ENCODE measurements around the gene PLXNA4.

The PLXNA4 gene

GRCh38 chr7:132402096-132402495 is 174.2 kb downstream of the PLXNA4 start:
- Histone ChIP-seq H3K9me3 (ENCODE audit: control insufficient read depth, low read length) (no peaks in the 10 kb centered on the region), H3K4me1 (ENCODE audit: control insufficient read depth, insufficient read depth, low read length) (no peaks in the 10 kb centered on the region), H3K27me3 (ENCODE audit: control insufficient read depth, insufficient read depth, low read length, poor library complexity, severe bottlenecking) (no peaks in the 10 kb centered on the region), H3K4me3 (ENCODE audit: insufficient read depth, low read depth, low read length) (no peak overlapping the region), H3K36me3 (ENCODE audit: control insufficient read depth, insufficient read depth, low read length) (no peaks in the 10 kb centered on the region), H3K27ac (ENCODE audit: insufficient read depth, low read depth, low read length, poor library complexity, severe bottlenecking) (no peak overlapping the region)
- 90 to 97% methylated on average over 5 of the region's 5 CpGs for WGBS, 2 experiments

- 77 to 81% methylated on average over 10 of the region's 10 CpGs for WGBS, 2 experiments
- Histone ChIP-seq H3K4me3 (ENCODE audit: insufficient read depth, low read depth, low read length) (no peak overlapping the region), H3K36me3 (ENCODE audit: control insufficient read depth, insufficient read depth, low read length) (no peaks in the 10 kb centered on the region), H3K4me1 (ENCODE audit: control insufficient read depth, insufficient read depth, low read length) (no peaks in the 10 kb centered on the region), H3K27ac (ENCODE audit: insufficient read depth, low read depth, low read length, poor library complexity, severe bottlenecking) (no peak overlapping the region), H3K9me3 (ENCODE audit: control insufficient read depth, low read length) (no peaks in the 10 kb centered on the region), H3K27me3 (ENCODE audit: control insufficient read depth, insufficient read depth, low read length, poor library complexity, severe bottlenecking) (no peaks in the 10 kb centered on the region)
Measured at GRCh38 chr7:132400561-132401142, 175.6 kb downstream of the PLXNA4 start.

GRCh38 chr7:132399367-132399766 is 176.9 kb downstream of the PLXNA4 start:
- Histone ChIP-seq H3K27me3 (ENCODE audit: control insufficient read depth, insufficient read depth, low read length, poor library complexity, severe bottlenecking) (no peaks in the 10 kb centered on the region), H3K4me1 (ENCODE audit: control insufficient read depth, insufficient read depth, low read length) (no peaks in the 10 kb centered on the region), H3K36me3 (ENCODE audit: control insufficient read depth, insufficient read depth, low read length) (no peaks in the 10 kb centered on the region), H3K9me3 (ENCODE audit: control insufficient read depth, low read length) (no peaks in the 10 kb centered on the region), H3K27ac (ENCODE audit: insufficient read depth, low read depth, low read length, poor library complexity, severe bottlenecking) (no peak overlapping the region), H3K4me3 (ENCODE audit: insufficient read depth, low read depth, low read length) (no peak overlapping the region)
- WGBS, 2 experiments, result 95 to 96% methylated on average over 4 of the region's 4 CpGs

GRCh38 chr7:132398253-132398925 is 177.9 kb downstream of the PLXNA4 start:
- no peaks in the 10 kb centered on the region for H3K4me1 ChIP-seq (ENCODE audit: control insufficient read depth, insufficient read depth, low read length)
- H3K27ac ChIP-seq (ENCODE audit: insufficient read depth, low read depth, low read length, poor library complexity, severe bottlenecking), result no peak overlapping the region
- no peaks in the 10 kb centered on the region for H3K9me3 ChIP-seq (ENCODE audit: control insufficient read depth, low read length)
- 89 to 90% methylated on average over 14 of the region's 14 CpGs for WGBS, 2 experiments
- H3K36me3 ChIP-seq (ENCODE audit: control insufficient read depth, insufficient read depth, low read length), result no peaks in the 10 kb centered on the region
- no peaks in the 10 kb centered on the region for H3K27me3 ChIP-seq (ENCODE audit: control insufficient read depth, insufficient read depth, low read length, poor library complexity, severe bottlenecking)
- H3K4me3 ChIP-seq (ENCODE audit: insufficient read depth, low read depth, low read length), result no peak overlapping the region

- Histone ChIP-seq H3K36me3 (ENCODE audit: control insufficient read depth, insufficient read depth, low read length) (no peaks in the 10 kb centered on the region), H3K4me1 (ENCODE audit: control insufficient read depth, insufficient read depth, low read length) (no peaks in the 10 kb centered on the region), H3K27ac (ENCODE audit: insufficient read depth, low read depth, low read length, poor library complexity, severe bottlenecking) (no peak overlapping the region), H3K9me3 (ENCODE audit: control insufficient read depth, low read length) (no peaks in the 10 kb centered on the region), H3K27me3 (ENCODE audit: control insufficient read depth, insufficient read depth, low read length, poor library complexity, severe bottlenecking) (no peaks in the 10 kb centered on the region), H3K4me3 (ENCODE audit: insufficient read depth, low read depth, low read length) (no peak overlapping the region)
- 94 to 96% methylated on average over 5 of the region's 5 CpGs for WGBS, 2 experiments
Measured at GRCh38 chr7:132397070-132397469, 179.2 kb downstream of the PLXNA4 start.

GRCh38 chr7:132395361-132395760 is 180.9 kb downstream of the PLXNA4 start:
- H3K4me3 ChIP-seq (ENCODE audit: insufficient read depth, low read depth, low read length), result no peak overlapping the region
- no peaks in the 10 kb centered on the region for H3K9me3 ChIP-seq (ENCODE audit: control insufficient read depth, low read length)
- no peaks in the 10 kb centered on the region for H3K4me1 ChIP-seq (ENCODE audit: control insufficient read depth, insufficient read depth, low read length)
- no peak overlapping the region for H3K27ac ChIP-seq (ENCODE audit: insufficient read depth, low read depth, low read length, poor library complexity, severe bottlenecking)
- no peaks in the 10 kb centered on the region for H3K27me3 ChIP-seq (ENCODE audit: control insufficient read depth, insufficient read depth, low read length, poor library complexity, severe bottlenecking)
- H3K36me3 ChIP-seq (ENCODE audit: control insufficient read depth, insufficient read depth, low read length), result no peaks in the 10 kb centered on the region
- 89 to 91% methylated on average over 4 of the region's 4 CpGs for WGBS, 2 experiments

GRCh38 chr7:132394283-132395198 is 181.7 kb downstream of the PLXNA4 start:
- 93 to 94% methylated on average over 7 of the region's 7 CpGs for WGBS, 2 experiments
- Histone ChIP-seq H3K27me3 (ENCODE audit: control insufficient read depth, insufficient read depth, low read length, poor library complexity, severe bottlenecking) (no peaks in the 10 kb centered on the region), H3K27ac (ENCODE audit: insufficient read depth, low read depth, low read length, poor library complexity, severe bottlenecking) (no peak overlapping the region), H3K36me3 (ENCODE audit: control insufficient read depth, insufficient read depth, low read length) (no peaks in the 10 kb centered on the region), H3K9me3 (ENCODE audit: control insufficient read depth, low read length) (no peaks in the 10 kb centered on the region), H3K4me3 (ENCODE audit: insufficient read depth, low read depth, low read length) (no peak overlapping the region), H3K4me1 (ENCODE audit: control insufficient read depth, insufficient read depth, low read length) (no peaks in the 10 kb centered on the region)

- 83 to 86% methylated on average over 8 of the region's 9 CpGs for WGBS, 2 experiments
- Histone ChIP-seq H3K4me3 (ENCODE audit: insufficient read depth, low read depth, low read length) (no peak overlapping the region), H3K4me1 (ENCODE audit: control insufficient read depth, insufficient read depth, low read length) (no peaks in the 10 kb centered on the region), H3K9me3 (ENCODE audit: control insufficient read depth, low read length) (no peaks in the 10 kb centered on the region), H3K27ac (ENCODE audit: insufficient read depth, low read depth, low read length, poor library complexity, severe bottlenecking) (no peak overlapping the region), H3K27me3 (ENCODE audit: control insufficient read depth, insufficient read depth, low read length, poor library complexity, severe bottlenecking) (peaks cover under 1% of the 10 kb centered on the region), H3K36me3 (ENCODE audit: control insufficient read depth, insufficient read depth, low read length) (no peaks in the 10 kb centered on the region)
Measured at GRCh38 chr7:132393789-132394261, 182.4 kb downstream of the PLXNA4 start.

GRCh38 chr7:132392713-132393112 is 183.6 kb downstream of the PLXNA4 start:
- Histone ChIP-seq H3K27me3 (ENCODE audit: control insufficient read depth, insufficient read depth, low read length, poor library complexity, severe bottlenecking) (peaks cover 3% of the 10 kb centered on the region), H3K9me3 (ENCODE audit: control insufficient read depth, low read length) (no peaks in the 10 kb centered on the region), H3K4me1 (ENCODE audit: control insufficient read depth, insufficient read depth, low read length) (no peaks in the 10 kb centered on the region), H3K36me3 (ENCODE audit: control insufficient read depth, insufficient read depth, low read length) (no peaks in the 10 kb centered on the region), H3K27ac (ENCODE audit: insufficient read depth, low read depth, low read length, poor library complexity, severe bottlenecking) (no peak overlapping the region), H3K4me3 (ENCODE audit: insufficient read depth, low read depth, low read length) (no peak overlapping the region)
- WGBS, 2 experiments, result 90 to 93% methylated on average over 8 of the region's 8 CpGs

GRCh38 chr7:132390705-132391104 is 185.6 kb downstream of the PLXNA4 start:
- no peak overlapping the region for H3K27ac ChIP-seq (ENCODE audit: insufficient read depth, low read depth, low read length, poor library complexity, severe bottlenecking)
- peaks cover 10% of the 10 kb centered on the region for H3K27me3 ChIP-seq (ENCODE audit: control insufficient read depth, insufficient read depth, low read length, poor library complexity, severe bottlenecking)
- peaks cover 4% of the 10 kb centered on the region for H3K4me1 ChIP-seq (ENCODE audit: control insufficient read depth, insufficient read depth, low read length)
- H3K4me3 ChIP-seq (ENCODE audit: insufficient read depth, low read depth, low read length), result no peak overlapping the region
- 88 to 93% methylated on average over 3 of the region's 3 CpGs for WGBS, 2 experiments
- H3K9me3 ChIP-seq (ENCODE audit: control insufficient read depth, low read length), result no peaks in the 10 kb centered on the region
- no peaks in the 10 kb centered on the region for H3K36me3 ChIP-seq (ENCODE audit: control insufficient read depth, insufficient read depth, low read length)

Measured in ectodermal cell (in vitro differentiated cells).